OCI-LY7 (cell line): ENCODE measurements around the gene FRMD5.

Experiments used
- CTCF ChIP-seq: fragments of 200-600 bp; sonication (generic); conservative IDR thresholded peaks from 2 replicates; pipeline ENCODE4 v1.5.1; 2014; ENCODE audit warnings: mild to moderate bottlenecking, antibody characterized with exemption, low read length, moderate library complexity, mixed read lengths
- EZH2phosphoT487 ChIP-seq: fragments of 200-600 bp; sonication (generic); IDR thresholded peaks from 2 replicates; pipeline ENCODE4 v1.6.1; 2018; ENCODE audit warnings: low read depth, borderline replicate concordance, mild to moderate bottlenecking, mixed run types, antibody characterized with exemption, low read length, moderate library complexity, mixed read lengths

GRCh38 chr15:43881944-43882343 lies 313.1 kb downstream of the FRMD5 start:
- peak; percentile 76 for TF ChIP-seq CTCF
- no peak for TF ChIP-seq EZH2phosphoT487
